Measurements from ENCODE around the gene GRB10.

DNA sequence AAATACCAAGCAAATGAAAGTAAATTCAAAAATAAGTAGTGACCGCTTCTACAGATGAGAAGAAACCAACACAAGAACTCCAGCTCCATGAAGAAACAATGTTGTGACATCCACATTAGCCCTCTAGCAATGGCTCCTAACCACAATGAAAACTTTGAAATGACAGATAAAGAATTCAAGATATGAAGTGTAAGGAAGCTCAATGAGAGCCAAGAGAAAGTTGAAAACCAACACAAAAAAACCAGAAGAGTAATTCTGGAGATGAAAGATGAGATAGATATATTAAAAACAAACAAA, 149.3 kb downstream of the GRB10 start:
- TF ChIP-seq, protein P1, sequence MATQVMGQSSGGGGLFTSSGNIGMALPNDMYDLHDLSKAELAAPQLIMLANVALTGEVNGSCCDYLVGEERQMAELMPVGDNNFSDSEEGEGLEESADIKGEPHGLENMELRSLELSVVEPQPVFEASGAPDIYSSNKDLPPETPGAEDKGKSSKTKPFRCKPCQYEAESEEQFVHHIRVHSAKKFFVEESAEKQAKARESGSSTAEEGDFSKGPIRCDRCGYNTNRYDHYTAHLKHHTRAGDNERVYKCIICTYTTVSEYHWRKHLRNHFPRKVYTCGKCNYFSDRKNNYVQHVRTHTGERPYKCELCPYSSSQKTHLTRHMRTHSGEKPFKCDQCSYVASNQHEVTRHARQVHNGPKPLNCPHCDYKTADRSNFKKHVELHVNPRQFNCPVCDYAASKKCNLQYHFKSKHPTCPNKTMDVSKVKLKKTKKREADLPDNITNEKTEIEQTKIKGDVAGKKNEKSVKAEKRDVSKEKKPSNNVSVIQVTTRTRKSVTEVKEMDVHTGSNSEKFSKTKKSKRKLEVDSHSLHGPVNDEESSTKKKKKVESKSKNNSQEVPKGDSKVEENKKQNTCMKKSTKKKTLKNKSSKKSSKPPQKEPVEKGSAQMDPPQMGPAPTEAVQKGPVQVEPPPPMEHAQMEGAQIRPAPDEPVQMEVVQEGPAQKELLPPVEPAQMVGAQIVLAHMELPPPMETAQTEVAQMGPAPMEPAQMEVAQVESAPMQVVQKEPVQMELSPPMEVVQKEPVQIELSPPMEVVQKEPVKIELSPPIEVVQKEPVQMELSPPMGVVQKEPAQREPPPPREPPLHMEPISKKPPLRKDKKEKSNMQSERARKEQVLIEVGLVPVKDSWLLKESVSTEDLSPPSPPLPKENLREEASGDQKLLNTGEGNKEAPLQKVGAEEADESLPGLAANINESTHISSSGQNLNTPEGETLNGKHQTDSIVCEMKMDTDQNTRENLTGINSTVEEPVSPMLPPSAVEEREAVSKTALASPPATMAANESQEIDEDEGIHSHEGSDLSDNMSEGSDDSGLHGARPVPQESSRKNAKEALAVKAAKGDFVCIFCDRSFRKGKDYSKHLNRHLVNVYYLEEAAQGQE (IDR thresholded peaks at IDR 0.05; ENCODE audit: borderline replicate concordance), result no peak
- TF ChIP-seq, protein P2, sequence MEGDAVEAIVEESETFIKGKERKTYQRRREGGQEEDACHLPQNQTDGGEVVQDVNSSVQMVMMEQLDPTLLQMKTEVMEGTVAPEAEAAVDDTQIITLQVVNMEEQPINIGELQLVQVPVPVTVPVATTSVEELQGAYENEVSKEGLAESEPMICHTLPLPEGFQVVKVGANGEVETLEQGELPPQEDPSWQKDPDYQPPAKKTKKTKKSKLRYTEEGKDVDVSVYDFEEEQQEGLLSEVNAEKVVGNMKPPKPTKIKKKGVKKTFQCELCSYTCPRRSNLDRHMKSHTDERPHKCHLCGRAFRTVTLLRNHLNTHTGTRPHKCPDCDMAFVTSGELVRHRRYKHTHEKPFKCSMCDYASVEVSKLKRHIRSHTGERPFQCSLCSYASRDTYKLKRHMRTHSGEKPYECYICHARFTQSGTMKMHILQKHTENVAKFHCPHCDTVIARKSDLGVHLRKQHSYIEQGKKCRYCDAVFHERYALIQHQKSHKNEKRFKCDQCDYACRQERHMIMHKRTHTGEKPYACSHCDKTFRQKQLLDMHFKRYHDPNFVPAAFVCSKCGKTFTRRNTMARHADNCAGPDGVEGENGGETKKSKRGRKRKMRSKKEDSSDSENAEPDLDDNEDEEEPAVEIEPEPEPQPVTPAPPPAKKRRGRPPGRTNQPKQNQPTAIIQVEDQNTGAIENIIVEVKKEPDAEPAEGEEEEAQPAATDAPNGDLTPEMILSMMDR (IDR thresholded peaks at IDR 0.05; ENCODE audit: poor library complexity, severe bottlenecking), result no peak
